Measurements from ENCODE around the gene ENG. TPM values are rescaled to one million over a fixed set of nuclear protein-coding genes. Genes with fewer than 3 reads are reported as not detected.

ENG gene
- total RNA-seq, 1 donor, result 60.8 TPM

- Histone ChIP-seq H3K79me2 (ENCODE audit: insufficient read depth, low read length) (peaks cover 34% of the 10 kb centered on the region), H3K27me3 (ENCODE audit: insufficient read depth, low read length) (no peaks in the 10 kb centered on the region), H3K4me2 (ENCODE audit: insufficient read depth, low read length) (no peak overlapping the region), H3K4me1 (ENCODE audit: insufficient read depth, low read length) (no peaks in the 10 kb centered on the region), H3K36me3 (ENCODE audit: insufficient read depth, low read length) (peaks cover 76% of the 10 kb centered on the region), H3K4me3 (ENCODE audit: insufficient read depth, low read length) (no peak overlapping the region), H3K9me3 (ENCODE audit: low read depth, low read length) (no peaks in the 10 kb centered on the region), H2AFZ (ENCODE audit: low read length) (no peak overlapping the region), H3K27ac (ENCODE audit: low read depth, low read length) (no peak overlapping the region), H4K20me1 (ENCODE audit: insufficient read depth, low read length) (peaks cover 21% of the 10 kb centered on the region)
- TF ChIP-seq CTCF (IDR thresholded peaks at IDR 0.05; ENCODE audit: extremely low read depth, low read depth, low read length), result no peak
- DNase-seq (ENCODE audit: insufficient read length, low spot score, missing footprints), result peak; percentile 90
Measured at GRCh38 chr9:127809540-127810377, 44.7 kb downstream of the ENG start.

- Histone ChIP-seq H3K9me3 (ENCODE audit: low read depth, low read length) (no peaks in the 10 kb centered on the region), H3K36me3 (ENCODE audit: insufficient read depth, low read length) (peaks cover 75% of the 10 kb centered on the region), H4K20me1 (ENCODE audit: insufficient read depth, low read length) (peaks cover 24% of the 10 kb centered on the region), H3K27me3 (ENCODE audit: insufficient read depth, low read length) (no peaks in the 10 kb centered on the region), H3K4me1 (ENCODE audit: insufficient read depth, low read length) (peaks cover 6% of the 10 kb centered on the region), H2AFZ (ENCODE audit: low read length) (no peak overlapping the region), H3K4me3 (ENCODE audit: insufficient read depth, low read length) (no peak overlapping the region), H3K4me2 (ENCODE audit: insufficient read depth, low read length) (no peak overlapping the region), H3K79me2 (ENCODE audit: insufficient read depth, low read length) (peaks cover 41% of the 10 kb centered on the region), H3K27ac (ENCODE audit: low read depth, low read length) (no peak overlapping the region)
- TF ChIP-seq CTCF (IDR thresholded peaks at IDR 0.05; ENCODE audit: extremely low read depth, low read depth, low read length), result no peak
- peak; percentile 74 for DNase-seq (ENCODE audit: insufficient read length, low spot score, missing footprints)
Measured at GRCh38 chr9:127809002-127809539, 45.4 kb downstream of the ENG start.

GRCh38 chr9:127808347-127809001 lies 46.0 kb downstream of the ENG start:
- Histone ChIP-seq H3K4me2 (ENCODE audit: insufficient read depth, low read length) (no peak overlapping the region), H3K27ac (ENCODE audit: low read depth, low read length) (no peak overlapping the region), H3K36me3 (ENCODE audit: insufficient read depth, low read length) (peaks cover 70% of the 10 kb centered on the region), H3K9me3 (ENCODE audit: low read depth, low read length) (no peaks in the 10 kb centered on the region), H4K20me1 (ENCODE audit: insufficient read depth, low read length) (peaks cover 25% of the 10 kb centered on the region), H3K4me3 (ENCODE audit: insufficient read depth, low read length) (no peak overlapping the region), H3K4me1 (ENCODE audit: insufficient read depth, low read length) (peaks cover 12% of the 10 kb centered on the region), H3K79me2 (ENCODE audit: insufficient read depth, low read length) (peaks cover 47% of the 10 kb centered on the region), H2AFZ (ENCODE audit: low read length) (no peak overlapping the region), H3K27me3 (ENCODE audit: insufficient read depth, low read length) (no peaks in the 10 kb centered on the region)
- peak; percentile 58 for DNase-seq (ENCODE audit: insufficient read length, low spot score, missing footprints)
- TF ChIP-seq CTCF (IDR thresholded peaks at IDR 0.05; ENCODE audit: extremely low read depth, low read depth, low read length), result no peak

- peaks cover 25% of the 10 kb centered on the region for H4K20me1 ChIP-seq (ENCODE audit: insufficient read depth, low read length)
- H3K27me3 ChIP-seq (ENCODE audit: insufficient read depth, low read length), result no peaks in the 10 kb centered on the region
- H3K4me2 ChIP-seq (ENCODE audit: insufficient read depth, low read length), result no peak overlapping the region
- H3K4me3 ChIP-seq (ENCODE audit: insufficient read depth, low read length), result no peak overlapping the region
- no peaks in the 10 kb centered on the region for H3K9me3 ChIP-seq (ENCODE audit: low read depth, low read length)
- H3K4me1 ChIP-seq (ENCODE audit: insufficient read depth, low read length), result peaks cover 18% of the 10 kb centered on the region
- no peak overlapping the region for H3K27ac ChIP-seq (ENCODE audit: low read depth, low read length)
- DNase-seq (ENCODE audit: insufficient read length, low spot score, missing footprints), result no peak
- peaks cover 47% of the 10 kb centered on the region for H3K79me2 ChIP-seq (ENCODE audit: insufficient read depth, low read length)
- TF ChIP-seq CTCF (IDR thresholded peaks at IDR 0.05; ENCODE audit: extremely low read depth, low read depth, low read length), result no peak
- H2AFZ ChIP-seq (ENCODE audit: low read length), result no peak overlapping the region
- peaks cover 55% of the 10 kb centered on the region for H3K36me3 ChIP-seq (ENCODE audit: insufficient read depth, low read length)
Measured at GRCh38 chr9:127806871-127807270, 47.6 kb downstream of the ENG start.
